ENCODE data around the gene SMIM14. TPM values are rescaled to one million over a fixed set of nuclear protein-coding genes. Genes with fewer than 3 reads are reported as not detected.

Gene SMIM14
- total RNA-seq, 1 experiment from 2014 or later, result 48.2 TPM

GRCh38 chr4:39563346-39563847 is 75.3 kb downstream of the SMIM14 start:
- no TSS peak for BruUV-seq (replicated peaks)
- no peak overlapping the region for H3K27ac ChIP-seq (ENCODE audit: low read length)
- peaks cover 7% of the 10 kb centered on the region for H3K4me1 ChIP-seq (ENCODE audit: control insufficient read depth, insufficient read depth, low read length)
- no peaks in the 10 kb centered on the region for H3K36me3 ChIP-seq (ENCODE audit: control insufficient read depth, insufficient read depth, low read length)
- intact Hi-C loops (cut with micrococcal nuclease; ENCODE audit: unreplicated experiment) (no loop called here), in situ Hi-C loops (cut with HindIII; ENCODE audit: low pct_unique_long_range_greater_than_20kb, low sequenced_read_pairs) (no loop called here)
- ATAC-seq (no peak), DNase-seq (ENCODE audit: low read depth, low spot score) (no peak)
- CTCF ChIA-PET, result no interaction called here
- POLR2A ChIA-PET, result interaction anchor here (0.5 to 0.6 kb wide), 2 partner anchors 38 to 199 kb away, joined by 3 to 4 read pairs; no protein-coding TSS in a partner anchor
- H3K9me3 ChIP-seq (ENCODE audit: control insufficient read depth, insufficient read depth, low read depth, low read length), result no peaks in the 10 kb centered on the region
- no peaks in the 10 kb centered on the region for H3K27me3 ChIP-seq (ENCODE audit: control insufficient read depth, insufficient read depth, low read length)
- TF ChIP-seq, protein P1, sequence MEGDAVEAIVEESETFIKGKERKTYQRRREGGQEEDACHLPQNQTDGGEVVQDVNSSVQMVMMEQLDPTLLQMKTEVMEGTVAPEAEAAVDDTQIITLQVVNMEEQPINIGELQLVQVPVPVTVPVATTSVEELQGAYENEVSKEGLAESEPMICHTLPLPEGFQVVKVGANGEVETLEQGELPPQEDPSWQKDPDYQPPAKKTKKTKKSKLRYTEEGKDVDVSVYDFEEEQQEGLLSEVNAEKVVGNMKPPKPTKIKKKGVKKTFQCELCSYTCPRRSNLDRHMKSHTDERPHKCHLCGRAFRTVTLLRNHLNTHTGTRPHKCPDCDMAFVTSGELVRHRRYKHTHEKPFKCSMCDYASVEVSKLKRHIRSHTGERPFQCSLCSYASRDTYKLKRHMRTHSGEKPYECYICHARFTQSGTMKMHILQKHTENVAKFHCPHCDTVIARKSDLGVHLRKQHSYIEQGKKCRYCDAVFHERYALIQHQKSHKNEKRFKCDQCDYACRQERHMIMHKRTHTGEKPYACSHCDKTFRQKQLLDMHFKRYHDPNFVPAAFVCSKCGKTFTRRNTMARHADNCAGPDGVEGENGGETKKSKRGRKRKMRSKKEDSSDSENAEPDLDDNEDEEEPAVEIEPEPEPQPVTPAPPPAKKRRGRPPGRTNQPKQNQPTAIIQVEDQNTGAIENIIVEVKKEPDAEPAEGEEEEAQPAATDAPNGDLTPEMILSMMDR (IDR thresholded peaks at IDR 0.05), result no peak
- TF ChIP-seq, protein P2, sequence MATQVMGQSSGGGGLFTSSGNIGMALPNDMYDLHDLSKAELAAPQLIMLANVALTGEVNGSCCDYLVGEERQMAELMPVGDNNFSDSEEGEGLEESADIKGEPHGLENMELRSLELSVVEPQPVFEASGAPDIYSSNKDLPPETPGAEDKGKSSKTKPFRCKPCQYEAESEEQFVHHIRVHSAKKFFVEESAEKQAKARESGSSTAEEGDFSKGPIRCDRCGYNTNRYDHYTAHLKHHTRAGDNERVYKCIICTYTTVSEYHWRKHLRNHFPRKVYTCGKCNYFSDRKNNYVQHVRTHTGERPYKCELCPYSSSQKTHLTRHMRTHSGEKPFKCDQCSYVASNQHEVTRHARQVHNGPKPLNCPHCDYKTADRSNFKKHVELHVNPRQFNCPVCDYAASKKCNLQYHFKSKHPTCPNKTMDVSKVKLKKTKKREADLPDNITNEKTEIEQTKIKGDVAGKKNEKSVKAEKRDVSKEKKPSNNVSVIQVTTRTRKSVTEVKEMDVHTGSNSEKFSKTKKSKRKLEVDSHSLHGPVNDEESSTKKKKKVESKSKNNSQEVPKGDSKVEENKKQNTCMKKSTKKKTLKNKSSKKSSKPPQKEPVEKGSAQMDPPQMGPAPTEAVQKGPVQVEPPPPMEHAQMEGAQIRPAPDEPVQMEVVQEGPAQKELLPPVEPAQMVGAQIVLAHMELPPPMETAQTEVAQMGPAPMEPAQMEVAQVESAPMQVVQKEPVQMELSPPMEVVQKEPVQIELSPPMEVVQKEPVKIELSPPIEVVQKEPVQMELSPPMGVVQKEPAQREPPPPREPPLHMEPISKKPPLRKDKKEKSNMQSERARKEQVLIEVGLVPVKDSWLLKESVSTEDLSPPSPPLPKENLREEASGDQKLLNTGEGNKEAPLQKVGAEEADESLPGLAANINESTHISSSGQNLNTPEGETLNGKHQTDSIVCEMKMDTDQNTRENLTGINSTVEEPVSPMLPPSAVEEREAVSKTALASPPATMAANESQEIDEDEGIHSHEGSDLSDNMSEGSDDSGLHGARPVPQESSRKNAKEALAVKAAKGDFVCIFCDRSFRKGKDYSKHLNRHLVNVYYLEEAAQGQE (IDR thresholded peaks at IDR 0.05; ENCODE audit: insufficient read depth in 1 of 2, low read depth in 2 of 2, low read length in 1 of 2), result no peak
- TF ChIP-seq TCF7L2 (IDR thresholded peaks at IDR 0.05; ENCODE audit: low read depth, low read length) (no peak), POLR2AphosphoS5 (IDR thresholded peaks at IDR 0.05; ENCODE audit: low read depth, low read length) (no peak), SIN3A (IDR thresholded peaks at IDR 0.05; ENCODE audit: borderline replicate concordance, insufficient read depth, low read depth, low read length) (no peak)
- no peak overlapping the region for H3K4me3 ChIP-seq (ENCODE audit: low read depth in 2 of 2, low read length in 2 of 2)

DNA sequence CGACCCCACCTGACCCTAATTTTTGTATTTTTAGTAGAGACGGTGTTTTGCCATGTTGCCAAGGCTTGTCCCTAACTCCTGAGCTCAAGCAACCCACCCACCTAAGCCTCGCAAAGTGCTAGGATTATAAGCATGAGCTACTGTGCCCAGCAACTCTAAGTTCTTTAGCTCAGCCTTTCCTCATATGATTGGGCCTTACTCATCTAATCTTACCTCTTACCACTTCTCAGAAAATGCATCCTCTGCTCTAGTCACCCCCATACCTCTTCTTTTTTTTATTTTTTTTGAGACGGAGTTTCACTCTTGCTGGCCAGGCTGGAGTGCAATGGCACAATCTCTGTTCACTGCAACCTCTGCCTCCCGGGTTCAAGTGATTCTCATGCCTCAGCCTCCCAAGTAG is 75.9 kb downstream of the SMIM14 start:
- no peaks in the 10 kb centered on the region for H3K27me3 ChIP-seq (ENCODE audit: control insufficient read depth, insufficient read depth, low read length)
- no peak for DNase-seq (ENCODE audit: low read depth, low spot score)
- H3K36me3 ChIP-seq (ENCODE audit: control insufficient read depth, insufficient read depth, low read length), result no peaks in the 10 kb centered on the region
- H3K9me3 ChIP-seq (ENCODE audit: control insufficient read depth, insufficient read depth, low read depth, low read length), result no peaks in the 10 kb centered on the region
- ATAC-seq, result no peak
- intact Hi-C loops (cut with micrococcal nuclease; ENCODE audit: unreplicated experiment), result no loop called here
- ChIA-PET POLR2A (interaction anchor here (0.6 to 0.7 kb wide), 2 partner anchors 13 to 37 kb away, joined by 3 to 4 read pairs; no protein-coding TSS in a partner anchor), CTCF (no interaction called here)
- BruUV-seq (replicated peaks), result no TSS peak
- in situ Hi-C loops (cut with HindIII; ENCODE audit: low pct_unique_long_range_greater_than_20kb, low sequenced_read_pairs), result no loop called here
- H3K4me1 ChIP-seq (ENCODE audit: control insufficient read depth, insufficient read depth, low read length), result peaks cover 8% of the 10 kb centered on the region
- no peak overlapping the region for H3K4me3 ChIP-seq (ENCODE audit: low read depth in 2 of 2, low read length in 2 of 2)
- TF ChIP-seq POLR2AphosphoS5 (IDR thresholded peaks at IDR 0.05; ENCODE audit: low read depth, low read length), result no peak
- TF ChIP-seq, protein P2 (IDR thresholded peaks at IDR 0.05; ENCODE audit: insufficient read depth in 1 of 2, low read depth in 2 of 2, low read length in 1 of 2), result no peak
- TF ChIP-seq, protein P1 (IDR thresholded peaks at IDR 0.05), result no peak
- TF ChIP-seq SIN3A (IDR thresholded peaks at IDR 0.05; ENCODE audit: borderline replicate concordance, insufficient read depth, low read depth, low read length), result no peak
- no peak for TF ChIP-seq TCF7L2 (IDR thresholded peaks at IDR 0.05; ENCODE audit: low read depth, low read length)
- no peak overlapping the region for H3K27ac ChIP-seq (ENCODE audit: low read length)
